HepG2 (cell line): Measurements from ENCODE around the gene SEC62.

ENCODE experiments used
- ATF2 ChIP-seq: sonication (generic); formaldehyde crosslinking; IDR thresholded peaks from 2 replicates; pipeline ENCODE4 v1.4.0; 2020; ENCODE audit warnings: missing genetic modification reagents
- CBX1 ChIP-seq: IDR thresholded peaks from one replicate; pipeline ENCODE4 v1.6.1; 2016; ENCODE audit warnings: antibody characterized with exemption, low read depth
- CTCF ChIP-seq: sonication (generic); formaldehyde crosslinking; IDR thresholded peaks from 2 replicates; pipeline ENCODE4 v1.5.0; 2020; ENCODE audit warnings: mild to moderate bottlenecking, missing genetic modification reagents, moderate library complexity
- FOXJ3 ChIP-seq: sonication (generic); formaldehyde crosslinking; IDR thresholded peaks from 2 replicates; pipeline ENCODE4 v1.4.0; 2020; ENCODE audit warnings: missing genetic modification reagents, mild to moderate bottlenecking, borderline replicate concordance
- KDM5A ChIP-seq: fragments of 200-600 bp; sonication (generic); IDR thresholded peaks from 2 replicates; pipeline ENCODE4 v1.7.0; 2018; ENCODE audit warnings: antibody characterized with exemption, mild to moderate bottlenecking, low read length, borderline replicate concordance
- SMC3 ChIP-seq: IDR thresholded peaks from 2 replicates; pipeline ENCODE4 v1.6.1; 2011; ENCODE audit warnings: low read length, improper control_type of control experiment
- ZNF232 ChIP-seq: sonication (generic); formaldehyde crosslinking; IDR thresholded peaks from 2 replicates; pipeline ENCODE4 v1.4.0; 2020; ENCODE audit warnings: missing genetic modification reagents, borderline replicate concordance
- ZNF274 ChIP-seq: sonication (generic); formaldehyde crosslinking; IDR thresholded peaks from 2 replicates; pipeline ENCODE4 v1.5.1; 2020; ENCODE audit warnings: mild to moderate bottlenecking, missing genetic modification reagents
- TF ChIP-seq, protein P1 (sequence below): sonication (generic); formaldehyde crosslinking; IDR thresholded peaks from 2 replicates; pipeline ENCODE4 v1.5.0; 2020; ENCODE audit warnings: missing genetic modification reagents

DNA sequence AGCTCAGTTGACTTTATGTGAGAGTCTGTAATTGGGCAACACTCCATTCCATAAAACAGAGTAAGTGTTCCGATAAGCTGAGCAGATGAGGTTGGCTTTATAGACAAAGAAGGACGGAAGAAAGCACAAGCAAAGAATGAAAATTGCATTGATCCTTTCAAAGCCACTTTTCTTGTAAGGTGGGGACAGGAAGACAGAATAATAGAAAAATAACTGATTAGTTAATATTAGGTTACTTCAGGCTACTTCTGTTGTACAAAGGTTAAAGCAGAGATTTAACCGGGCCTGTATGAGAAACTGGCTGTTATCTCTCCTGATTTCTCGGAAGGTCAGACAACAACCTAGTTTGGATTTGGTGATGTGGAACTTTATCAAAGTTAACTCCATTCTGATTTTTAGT lies 55.7 kb downstream of the SEC62 start:
- no peak for TF ChIP-seq CTCF
- TF ChIP-seq ZNF274 (CRISPR knock-in tag), result no peak
- TF ChIP-seq, protein P1, sequence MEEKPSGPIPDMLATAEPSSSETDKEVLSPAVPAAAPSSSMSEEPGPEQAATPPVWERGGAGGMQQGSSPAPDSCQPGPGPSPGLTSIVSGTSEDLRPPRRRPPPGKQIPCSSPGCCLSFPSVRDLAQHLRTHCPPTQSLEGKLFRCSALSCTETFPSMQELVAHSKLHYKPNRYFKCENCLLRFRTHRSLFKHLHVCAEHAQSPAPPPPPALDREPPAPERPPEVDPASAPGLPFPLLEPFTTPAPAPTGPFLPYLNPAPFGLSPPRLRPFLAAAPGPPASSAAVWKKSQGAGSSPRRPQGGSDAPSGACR (CRISPR knock-in tag), result no peak
- TF ChIP-seq ATF2 (CRISPR knock-in tag), result no peak
- TF ChIP-seq KDM5A, result no peak
- TF ChIP-seq ZNF232 (CRISPR knock-in tag), result no peak
- TF ChIP-seq FOXJ3 (CRISPR knock-in tag), result no peak
- no peak for TF ChIP-seq CBX1
- no peak for TF ChIP-seq SMC3
